NCI-H2196 treated with DMSO at 0.1 percent for 48 hours (cell line): ENCODE measurements around the gene TIMM8A.
A peak's percentile ranks its signal among the peaks of the same experiment; 100 is the strongest.

Experiments
- DNase-seq: peaks from one replicate; lab custom pipeline; 2025; ENCODE audit not compliant: unreplicated experiment; lab: John Stamatoyannopoulos, UW

The TIMM8A gene, protein sequence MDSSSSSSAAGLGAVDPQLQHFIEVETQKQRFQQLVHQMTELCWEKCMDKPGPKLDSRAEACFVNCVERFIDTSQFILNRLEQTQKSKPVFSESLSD

DNA sequence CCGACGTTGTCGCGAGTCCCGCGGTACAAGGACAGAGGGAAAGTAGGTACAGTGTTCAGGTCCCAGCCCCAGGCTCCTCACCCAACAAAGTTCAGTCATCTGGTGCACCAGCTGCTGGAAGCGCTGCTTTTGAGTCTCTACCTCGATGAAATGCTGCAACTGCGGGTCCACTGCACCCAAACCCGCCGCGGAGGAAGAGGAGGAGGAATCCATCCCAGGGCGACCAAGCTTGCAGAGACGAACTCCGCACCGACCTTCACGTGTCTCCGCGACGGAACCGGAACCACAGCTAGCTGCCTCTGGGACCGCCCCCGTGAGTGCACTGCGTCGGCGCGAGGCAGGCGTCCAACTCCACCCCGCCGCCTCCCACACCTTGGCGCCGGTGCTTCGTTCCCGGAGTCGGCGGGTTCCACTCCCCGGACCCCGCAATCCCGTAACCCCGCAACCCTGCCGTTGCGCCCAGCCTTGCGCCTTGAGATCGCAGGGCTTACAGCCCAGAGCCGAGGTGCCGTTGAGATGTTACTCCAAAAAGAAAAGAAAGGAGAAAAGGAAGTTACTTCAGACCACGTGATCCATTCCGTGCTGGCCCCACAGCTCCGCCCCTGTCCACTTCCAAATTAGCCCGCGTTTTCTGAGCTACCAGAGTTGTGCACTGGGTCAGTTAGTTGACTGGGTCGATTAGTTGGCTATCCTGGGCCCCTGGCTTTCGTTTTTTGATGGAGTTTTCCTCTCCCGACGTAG lies at the start of gene TIMM8A:
TIMM8A (minus strand) TSS at position 291 of the 741 bp plus-strand sequence; CDS start at position 213, 78 bp downstream.
- peak; percentile 48 for DNase-seq

DNA sequence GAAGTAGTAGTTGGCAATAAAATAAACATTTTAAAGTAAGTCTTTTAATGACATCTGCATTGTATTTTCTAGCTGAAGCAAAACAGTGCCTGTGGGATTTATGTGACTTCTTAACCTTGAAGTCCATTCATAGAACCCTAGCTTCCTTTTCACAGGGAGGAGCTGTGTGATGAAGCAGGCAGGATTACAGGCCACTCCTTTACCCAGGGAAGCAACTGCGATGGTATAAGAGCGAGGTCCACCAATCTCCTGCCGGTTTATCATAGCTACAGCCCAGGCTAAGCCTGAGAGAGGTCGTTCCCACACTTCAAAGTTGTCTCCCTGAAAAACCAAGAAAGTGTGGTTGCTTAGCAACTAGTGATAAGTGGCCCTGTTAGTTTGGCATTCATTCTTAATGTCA lies 49.2 kb upstream of the TIMM8A start:
- no peak for DNase-seq

DNA sequence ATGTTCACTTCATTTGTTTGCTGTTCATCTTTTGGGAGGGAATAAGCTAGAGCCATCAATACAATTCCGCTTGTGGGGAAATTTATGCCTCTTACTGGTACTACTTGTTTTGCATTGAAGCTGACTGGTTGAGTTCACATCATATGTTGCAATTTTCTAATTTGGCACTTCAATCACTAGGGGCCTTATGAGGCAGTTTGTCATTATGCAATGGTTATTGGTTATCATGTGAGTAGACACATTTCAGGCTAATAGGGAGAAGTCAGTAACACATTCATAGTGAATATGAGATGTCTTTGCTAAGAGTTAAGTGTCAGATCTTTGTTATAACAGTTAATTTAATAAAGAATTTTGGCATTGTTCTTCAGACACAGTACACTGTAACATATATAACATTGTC lies 47.2 kb upstream of the TIMM8A start:
- no peak for DNase-seq

DNA sequence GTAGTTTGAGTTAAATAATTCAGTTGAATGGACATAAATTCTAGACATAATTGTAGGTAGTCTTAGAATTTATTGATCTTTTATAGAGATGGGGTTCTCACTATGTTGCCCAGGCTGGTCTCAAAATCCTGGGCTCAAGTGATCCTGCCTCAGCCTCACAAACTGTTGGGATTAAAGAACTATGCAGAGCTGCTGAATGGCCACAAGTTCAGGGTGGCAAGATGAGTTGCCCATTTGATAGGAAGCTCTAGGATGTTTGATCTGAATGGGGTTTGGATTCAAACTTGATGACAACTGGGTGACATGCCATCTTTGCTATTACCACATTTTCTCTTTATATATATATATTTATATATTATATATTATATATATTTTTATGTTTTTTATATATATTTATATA lies 45.8 kb upstream of the TIMM8A start:
- DNase-seq: no peak

DNA sequence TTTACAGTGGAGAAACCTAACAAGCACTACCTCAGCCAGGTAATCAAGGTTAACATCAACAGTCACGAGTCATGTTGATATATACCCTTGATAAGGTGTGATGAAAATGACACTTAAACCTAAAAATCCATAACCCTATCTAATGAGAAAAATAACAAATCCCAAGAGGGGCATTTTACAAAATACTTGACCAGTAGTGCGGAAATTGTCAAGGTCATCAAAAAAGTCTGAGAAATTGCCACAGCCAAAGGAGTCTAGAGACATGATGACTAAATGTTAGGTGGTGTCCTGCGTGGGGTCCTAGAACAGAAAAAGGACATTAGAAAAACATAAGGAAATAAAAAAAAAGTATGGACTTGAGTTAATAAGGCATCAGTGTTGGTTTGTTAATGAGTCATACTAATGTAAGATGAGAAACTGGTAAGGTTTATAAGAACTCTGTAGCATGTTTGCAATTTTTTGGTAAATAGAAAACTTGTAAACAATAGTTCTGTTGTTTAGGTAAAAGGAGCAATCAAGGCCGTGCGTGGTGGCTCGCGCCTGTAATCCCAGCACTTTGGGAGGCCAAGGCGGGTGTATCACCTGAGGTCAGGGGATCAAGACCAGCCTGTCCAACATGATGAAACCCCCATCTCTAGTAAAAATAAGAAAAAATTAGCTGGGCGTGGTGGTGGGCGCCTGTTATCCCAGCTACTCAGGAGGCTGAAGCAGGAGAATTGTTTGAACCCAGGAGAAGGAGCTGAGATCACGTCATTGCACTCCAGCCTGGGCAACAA lies 45.2 kb upstream of the TIMM8A start:
- no peak for DNase-seq

DNA sequence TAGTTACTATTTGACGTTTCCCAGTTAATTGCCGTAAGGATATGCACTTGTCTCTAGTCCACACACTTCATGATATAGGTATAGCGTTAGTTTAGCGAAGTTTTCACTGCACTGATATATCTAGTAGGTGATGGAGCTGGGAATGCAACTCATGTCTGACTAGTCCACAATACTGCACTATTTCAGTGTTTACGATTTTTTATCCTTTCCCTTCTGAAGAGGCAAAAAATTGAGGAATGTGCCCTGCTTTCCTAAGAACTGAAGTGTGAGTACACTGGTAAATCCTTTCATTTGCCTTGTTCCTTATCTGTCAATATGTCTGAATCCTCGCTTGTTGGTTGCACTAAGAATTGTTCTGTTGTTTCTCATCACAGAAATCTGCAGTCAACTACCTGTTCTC lies 43.3 kb upstream of the TIMM8A start:
- DNase-seq: no peak

DNA sequence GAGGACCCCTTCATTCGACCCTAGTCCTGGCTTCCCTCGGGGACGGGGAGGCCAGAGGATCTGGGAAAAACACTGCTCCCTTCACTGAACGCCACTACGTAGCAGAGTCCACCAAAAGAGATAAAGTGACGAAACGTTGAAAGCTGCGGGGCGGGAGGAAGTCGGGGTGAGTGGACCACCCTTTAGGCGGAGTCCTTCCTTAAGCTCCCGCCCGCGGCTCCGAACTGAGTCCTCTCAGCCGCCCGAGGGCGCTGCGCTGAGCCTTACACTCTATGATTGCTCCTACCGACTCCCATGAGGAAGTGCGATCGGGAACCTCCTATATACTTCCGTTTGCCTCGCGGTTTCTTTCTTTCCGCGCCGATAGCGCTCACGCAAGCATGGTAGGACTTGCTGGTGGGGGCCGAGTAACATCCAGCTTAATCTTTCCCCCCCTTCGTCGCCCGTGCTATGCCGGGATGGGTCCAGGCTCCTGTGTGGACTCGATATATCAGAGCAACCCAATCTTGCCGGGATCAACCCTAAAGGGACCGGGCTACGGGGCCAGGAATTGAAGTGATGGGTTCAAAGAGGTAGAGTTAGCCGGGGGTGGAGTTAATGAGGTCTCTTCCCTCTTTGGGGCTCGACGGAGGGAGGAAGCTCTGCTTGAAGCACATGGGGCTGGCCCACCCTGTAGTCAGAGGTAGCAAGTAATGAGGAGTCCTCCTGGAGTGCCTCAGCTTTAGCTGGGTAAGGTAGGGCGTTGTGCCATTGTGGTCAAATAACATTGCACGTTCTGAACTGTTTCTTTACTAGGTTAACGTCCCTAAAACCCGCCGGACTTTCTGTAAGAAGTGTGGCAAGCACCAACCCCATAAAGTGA lies 42.4 kb upstream of the TIMM8A start, which contains the start of gene RPL36A:
RPL36A (plus strand) TSS at position 348 of the 862 bp plus-strand sequence; CDS start at position 381, 33 bp downstream.
- DNase-seq: peak; percentile 81

DNA sequence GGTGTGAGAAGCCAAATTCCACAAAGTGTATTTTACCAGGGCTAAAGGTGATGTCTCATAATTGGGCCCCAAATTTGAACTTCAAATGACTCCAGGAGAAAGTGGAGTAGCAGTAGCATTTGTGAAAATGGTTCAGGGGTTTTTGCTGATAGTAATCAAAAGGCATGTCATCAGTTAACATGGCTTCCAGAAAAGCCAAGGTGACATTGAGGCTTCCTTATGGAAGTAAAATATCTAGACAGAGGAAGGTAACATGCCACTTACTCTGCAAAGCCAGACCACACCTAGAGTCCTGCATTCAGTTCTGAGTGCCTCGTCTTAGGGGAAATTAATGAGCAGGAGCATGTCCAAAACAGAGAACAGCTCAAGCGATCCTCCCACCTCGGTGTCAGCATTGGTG lies 40.1 kb upstream of the TIMM8A start:
- DNase-seq: no peak

DNA sequence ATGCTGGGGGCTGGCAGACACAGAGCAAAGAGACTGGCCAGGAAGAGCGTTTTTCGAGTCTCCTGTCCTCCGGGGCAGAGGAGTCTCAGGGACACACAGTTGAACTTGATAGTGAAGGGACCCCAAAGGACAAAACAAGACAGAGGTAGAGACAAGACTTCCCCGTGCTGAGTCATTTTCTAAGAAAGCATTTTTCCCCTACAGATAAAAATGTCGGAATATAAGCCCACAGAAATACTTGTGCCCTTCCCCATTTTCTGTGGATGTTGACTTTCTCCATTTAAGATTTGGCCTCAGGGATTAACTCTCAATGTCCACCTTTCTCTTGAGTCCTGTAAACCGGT lies 38.0 kb upstream of the TIMM8A start:
- no peak for DNase-seq

DNA sequence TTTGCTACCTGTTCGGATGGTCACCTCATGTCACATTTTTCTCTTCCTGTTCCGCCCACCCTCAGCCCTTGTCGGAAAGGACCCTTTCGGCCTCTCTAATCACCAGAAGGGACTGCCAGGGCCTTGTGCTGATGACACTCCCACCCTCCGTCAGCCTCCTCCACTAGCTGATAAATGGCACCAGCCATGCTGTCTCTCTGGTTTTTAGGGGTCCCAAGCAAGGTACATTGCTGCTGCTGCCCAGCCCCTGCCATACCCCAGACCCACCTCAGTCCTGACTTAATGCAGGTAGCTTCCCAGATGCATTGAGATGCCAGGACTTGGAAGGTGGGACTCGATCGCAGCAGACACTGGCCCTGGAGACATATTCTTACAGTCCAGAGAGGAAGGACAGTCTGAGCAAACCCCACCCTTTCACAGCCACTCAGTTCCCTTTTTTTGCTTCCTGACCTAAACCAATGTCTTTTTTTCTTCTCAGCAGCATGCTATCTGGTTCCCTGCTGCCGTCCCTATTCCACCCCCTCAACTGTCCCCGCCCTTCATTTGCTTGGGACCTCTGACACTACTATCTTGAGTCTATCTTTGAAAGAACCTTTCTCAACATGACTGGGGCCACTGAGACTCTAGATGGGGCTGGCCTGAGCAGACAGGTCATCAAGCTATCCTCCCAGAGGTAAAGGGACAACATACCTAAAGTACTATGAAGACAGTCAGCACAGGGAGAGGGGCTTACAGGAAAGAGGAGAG lies 37.4 kb upstream of the TIMM8A start, which contains the start of gene BTK:
BTK (minus strand) TSS at position 397 of the 747 bp plus-strand sequence. CDS start 10,907 bp downstream, outside the sequence.
- DNase-seq: no peak

DNA sequence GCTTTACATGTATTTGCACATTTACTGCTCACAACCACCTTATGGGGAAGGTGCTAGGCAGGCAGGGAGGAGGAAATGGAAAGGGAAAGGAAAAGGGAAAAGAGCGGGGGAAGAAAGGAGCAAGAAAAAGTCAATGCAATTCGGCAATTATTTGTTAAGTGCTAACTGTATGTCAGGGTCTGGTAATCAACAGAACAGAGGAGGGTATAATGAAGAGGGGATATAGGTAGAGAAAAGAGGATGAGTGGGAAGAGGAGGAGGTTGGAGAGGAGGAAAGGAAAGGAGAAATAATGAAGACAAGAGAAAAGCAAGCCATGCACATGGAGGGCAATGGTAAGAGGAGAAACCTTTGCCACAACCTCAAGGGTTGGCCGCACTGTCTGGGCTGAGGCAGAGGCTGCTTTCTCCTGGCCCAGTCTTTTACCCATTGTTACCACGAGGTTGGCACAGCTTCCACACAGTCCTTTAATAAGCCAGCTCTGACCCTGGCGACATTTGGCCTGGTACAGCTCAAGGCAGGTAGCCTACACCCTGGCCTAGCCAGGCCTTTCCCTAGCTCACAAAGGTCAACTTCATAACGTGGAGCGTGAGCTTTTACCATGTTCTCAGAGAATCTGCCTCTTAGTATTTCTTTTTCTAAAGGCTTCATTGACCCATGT lies 36.6 kb upstream of the TIMM8A start:
- DNase-seq: no peak

DNA sequence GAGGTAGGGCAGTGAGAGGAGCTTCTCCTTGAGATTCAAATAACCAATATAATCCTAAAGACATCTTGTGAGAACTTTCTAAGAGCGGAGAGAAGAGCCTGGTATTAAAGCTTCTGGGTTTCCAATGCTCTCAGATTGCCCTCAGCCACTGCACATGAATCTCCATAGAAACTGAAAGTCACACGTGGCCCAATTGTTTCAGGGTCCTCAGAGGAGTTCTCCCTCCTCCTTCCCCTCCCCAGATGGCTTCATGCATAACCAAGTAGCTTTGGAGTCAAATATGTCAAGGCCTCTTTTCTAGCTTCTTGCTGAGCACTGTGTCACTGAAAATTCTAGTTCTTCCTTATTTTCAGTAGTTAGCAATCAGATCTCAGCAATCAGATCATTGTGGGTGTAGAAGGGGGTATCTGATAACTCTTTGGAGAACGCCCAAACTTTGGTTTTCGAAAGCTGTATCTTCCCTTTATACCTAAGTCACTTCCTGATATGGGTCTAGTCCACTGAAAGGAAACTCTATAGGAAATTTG lies 35.2 kb upstream of the TIMM8A start:
- DNase-seq: no peak

DNA sequence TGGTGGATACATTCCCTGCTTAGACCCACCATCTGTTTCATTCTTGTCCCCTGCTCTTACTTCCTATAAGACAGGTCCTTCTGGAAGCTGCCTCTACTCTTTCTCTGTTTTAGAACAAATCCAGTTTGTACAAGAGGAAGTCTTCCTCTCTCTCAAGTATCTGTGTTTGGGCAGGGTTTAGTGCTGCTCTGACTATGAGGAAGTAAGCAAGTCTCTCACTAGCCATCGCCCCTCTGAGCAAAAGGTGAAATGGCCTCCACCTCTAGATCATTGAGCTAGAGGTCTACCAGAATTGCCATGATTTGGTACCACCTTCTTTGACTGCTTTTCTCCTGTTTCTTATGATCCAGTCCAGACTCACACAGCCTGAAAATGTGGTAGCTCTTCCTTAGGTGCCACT lies 29.0 kb upstream of the TIMM8A start:
- no peak for DNase-seq

DNA sequence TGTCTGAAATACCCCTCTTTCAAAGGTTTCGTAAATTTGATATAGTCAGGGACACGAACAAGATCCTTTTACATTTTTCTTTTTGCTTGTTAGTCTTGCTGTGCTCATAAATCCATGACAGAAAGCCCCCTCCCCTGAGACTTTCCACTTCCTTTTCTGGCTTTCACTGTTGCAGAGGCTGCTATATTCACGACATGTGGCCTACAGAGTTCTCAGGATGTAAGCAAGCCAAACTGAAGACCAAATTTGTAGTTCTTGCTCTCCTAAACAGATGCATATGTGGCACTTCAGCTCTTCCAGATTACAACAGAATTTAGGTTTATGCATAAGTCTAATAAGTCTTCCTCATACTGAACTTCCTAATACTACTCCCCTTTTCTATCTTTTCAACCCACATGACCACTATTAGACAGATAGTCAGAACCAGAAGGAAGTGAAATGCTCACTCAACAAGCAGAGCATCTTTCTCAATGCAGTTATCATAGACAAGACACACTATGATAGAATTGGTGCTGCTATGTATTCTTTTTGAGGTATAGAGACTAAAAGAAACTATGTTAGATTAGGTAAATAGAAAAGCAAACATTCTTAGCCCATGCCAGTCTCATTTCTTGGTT lies 22.5 kb upstream of the TIMM8A start:
- DNase-seq: no peak

DNA sequence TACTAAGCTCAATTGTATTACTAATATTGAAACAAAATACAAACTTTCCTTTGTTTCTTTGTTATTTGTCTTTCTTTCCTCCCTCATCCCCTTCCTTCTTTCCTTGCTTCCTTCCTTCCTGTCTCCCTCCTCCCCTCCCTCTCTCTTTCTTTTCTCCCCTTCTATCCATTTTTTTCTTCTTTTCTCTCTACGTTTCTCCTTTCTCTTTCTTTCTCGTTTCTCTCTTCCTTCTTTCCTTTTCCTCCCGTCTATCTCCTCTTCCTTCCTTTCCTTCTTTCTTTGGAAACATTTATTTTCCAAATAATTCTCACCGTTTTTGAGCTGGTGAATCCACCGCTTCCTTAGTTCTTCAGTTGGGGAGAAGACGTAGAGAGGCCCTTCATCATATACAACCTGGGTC lies 21.1 kb upstream of the TIMM8A start:
- no peak for DNase-seq

DNA sequence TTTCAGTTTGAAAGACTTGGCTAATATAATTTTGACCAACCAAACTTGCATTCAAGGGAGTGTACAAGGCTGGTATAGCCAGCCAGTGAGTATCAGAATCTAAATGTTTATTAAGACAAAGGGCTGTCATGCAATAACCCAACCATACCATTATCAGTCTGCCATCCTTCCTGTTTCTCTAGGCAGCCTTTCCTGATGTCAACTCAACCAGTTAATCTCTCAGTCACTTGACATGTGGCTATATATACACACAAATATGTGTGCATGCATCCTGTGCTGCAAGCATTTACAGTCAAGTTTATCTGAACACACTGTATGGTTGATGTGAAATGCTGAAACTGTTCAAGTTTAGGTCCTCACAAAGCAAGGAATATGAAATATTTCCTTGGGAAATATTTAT lies 20.3 kb upstream of the TIMM8A start:
- no peak for DNase-seq

DNA sequence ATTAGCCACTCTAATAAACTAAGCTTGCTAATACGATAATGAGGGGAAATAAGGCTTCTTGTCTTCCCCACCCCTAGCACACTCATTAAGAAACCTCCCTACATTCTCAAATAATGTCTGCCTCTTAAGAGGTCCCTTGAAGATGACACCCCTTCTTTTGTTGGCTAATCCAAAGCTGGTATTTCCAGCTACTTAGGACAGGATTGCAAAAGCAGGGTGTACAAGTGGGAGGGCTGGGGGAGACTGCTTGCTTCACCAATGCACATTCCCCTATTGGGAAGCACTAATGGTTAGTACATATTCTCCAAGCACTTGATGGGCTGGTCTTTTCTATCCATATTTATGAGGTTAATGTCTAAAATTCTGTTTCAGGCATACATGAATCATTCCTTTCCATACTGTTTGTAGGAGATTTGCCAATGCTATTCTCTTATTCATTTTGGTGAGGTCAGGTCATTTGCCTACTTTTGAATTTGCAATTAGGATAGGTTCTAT lies 16.8 kb upstream of the TIMM8A start:
- DNase-seq: no peak

DNA sequence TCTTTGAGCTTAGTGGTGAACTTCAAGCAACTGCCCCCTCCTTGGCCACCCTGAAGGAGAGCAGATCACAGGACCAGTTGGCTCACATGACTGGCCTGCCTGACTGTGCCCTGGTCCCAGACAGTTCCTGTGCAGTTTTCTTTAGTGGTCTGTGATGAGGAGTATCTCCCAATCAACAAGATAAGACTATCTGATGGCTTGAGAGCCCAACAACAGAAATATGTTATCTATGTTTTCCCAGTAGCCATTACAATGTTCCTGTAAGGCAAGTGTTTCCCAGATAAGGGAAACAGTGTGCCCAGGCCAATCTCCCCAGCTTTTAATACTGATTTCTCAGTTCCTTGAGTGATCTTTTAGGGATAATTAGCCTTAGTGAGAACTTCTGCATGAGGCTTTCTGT lies 14.2 kb upstream of the TIMM8A start:
- no peak for DNase-seq

DNA sequence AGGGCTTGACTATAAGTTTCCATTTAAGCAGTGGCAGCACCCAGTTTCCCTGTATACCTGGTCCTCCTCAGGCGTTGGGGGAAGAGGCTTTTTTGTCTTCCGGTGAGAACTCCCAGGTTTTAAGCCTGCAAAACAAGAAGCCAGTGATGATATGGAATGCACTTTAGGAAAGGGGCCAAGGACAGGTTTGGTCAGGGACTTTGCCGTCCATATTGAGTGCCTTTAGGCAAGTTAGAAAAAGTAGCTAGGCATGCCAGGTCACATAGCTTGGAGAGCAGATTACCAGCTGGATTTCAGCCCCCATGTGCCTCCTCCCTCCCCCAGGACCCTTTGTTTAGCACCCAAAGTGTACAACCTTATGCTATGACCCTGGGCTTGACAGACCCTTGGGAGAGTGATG lies 13.6 kb upstream of the TIMM8A start:
- no peak for DNase-seq
